Measurements from ENCODE around the gene TYW5. TPM values are rescaled to one million over a fixed set of nuclear protein-coding genes. Genes with fewer than 3 reads are reported as not detected.

TYW5 gene
- total RNA-seq, 1 donor from 2014 or later: 8.5 TPM

- peaks cover 13% of the 10 kb centered on the region for H3K4me1 Mint-ChIP-seq (ENCODE audit: low read depth, unreplicated experiment)
- peak within 1 kb of the TSS; percentile 98 for H3K4me3 Mint-ChIP-seq (ENCODE audit: unreplicated experiment)
- peak; percentile 97 for DNase-seq
- peaks cover 3% of the 10 kb centered on the region for H3K27me3 Mint-ChIP-seq (ENCODE audit: unreplicated experiment)
- peak within 1 kb of the TSS; percentile 98 for H3K27ac Mint-ChIP-seq (ENCODE audit: unreplicated experiment)
- H3K36me3 Mint-ChIP-seq (ENCODE audit: unreplicated experiment): peaks cover 6% of the 10 kb centered on the region
- peaks cover 7% of the 10 kb centered on the region for H3K9me3 Mint-ChIP-seq (ENCODE audit: unreplicated experiment)
- TF ChIP-seq CTCF (IDR thresholded peaks at IDR 0.05; ENCODE audit: partially characterized antibody, unreplicated experiment): no peak
Measured at GRCh38 chr2:199911052-199911876, 44.0 kb downstream of the TYW5 start, which contains the start of gene C2orf69. Gene C2orf69 (plus strand): TSS chr2:199911293. CDS start chr2:199911439, 146 bp downstream.

- peaks cover 3% of the 10 kb centered on the region for H3K27me3 Mint-ChIP-seq (ENCODE audit: unreplicated experiment)
- H3K9me3 Mint-ChIP-seq (ENCODE audit: unreplicated experiment): peaks cover 7% of the 10 kb centered on the region
- H3K27ac Mint-ChIP-seq (ENCODE audit: unreplicated experiment): peak overlapping the region; percentile 87
- DNase-seq: no peak
- H3K36me3 Mint-ChIP-seq (ENCODE audit: unreplicated experiment): no peaks in the 10 kb centered on the region
- H3K4me3 Mint-ChIP-seq (ENCODE audit: unreplicated experiment): peak overlapping the region; percentile 98
- H3K4me1 Mint-ChIP-seq (ENCODE audit: low read depth, unreplicated experiment): peaks cover 13% of the 10 kb centered on the region
- TF ChIP-seq CTCF (IDR thresholded peaks at IDR 0.05; ENCODE audit: partially characterized antibody, unreplicated experiment): no peak
Measured at GRCh38 chr2:199910338-199911051, 44.8 kb downstream of the TYW5 start.

- Mint-ChIP-seq H3K4me1 (ENCODE audit: low read depth, unreplicated experiment) (peaks cover 3% of the 10 kb centered on the region), H3K36me3 (ENCODE audit: unreplicated experiment) (no peaks in the 10 kb centered on the region), H3K9me3 (ENCODE audit: unreplicated experiment) (peaks cover 7% of the 10 kb centered on the region), H3K4me3 (ENCODE audit: unreplicated experiment) (no peak overlapping the region), H3K27ac (ENCODE audit: unreplicated experiment) (no peak overlapping the region), H3K27me3 (ENCODE audit: unreplicated experiment) (peaks cover 3% of the 10 kb centered on the region)
- DNase-seq: no peak
- TF ChIP-seq CTCF (IDR thresholded peaks at IDR 0.05; ENCODE audit: partially characterized antibody, unreplicated experiment): no peak
Measured at GRCh38 chr2:199907008-199907714, 48.1 kb downstream of the TYW5 start.

GRCh38 chr2:199903111-199903510 is 52.2 kb downstream of the TYW5 start:
- no peaks in the 10 kb centered on the region for H3K4me1 Mint-ChIP-seq (ENCODE audit: low read depth, unreplicated experiment)
- no peaks in the 10 kb centered on the region for H3K9me3 Mint-ChIP-seq (ENCODE audit: unreplicated experiment)
- H3K36me3 Mint-ChIP-seq (ENCODE audit: unreplicated experiment): no peaks in the 10 kb centered on the region
- no peak for DNase-seq
- no peak overlapping the region for H3K4me3 Mint-ChIP-seq (ENCODE audit: unreplicated experiment)
- no peak overlapping the region for H3K27ac Mint-ChIP-seq (ENCODE audit: unreplicated experiment)
- no peak for TF ChIP-seq CTCF (IDR thresholded peaks at IDR 0.05; ENCODE audit: partially characterized antibody, unreplicated experiment)
- H3K27me3 Mint-ChIP-seq (ENCODE audit: unreplicated experiment): no peaks in the 10 kb centered on the region

Measured in glutamatergic neuron (in vitro differentiated cells).